ENCODE data around the gene CCSER1.

CCSER1 gene

GRCh38 chr4:90570615-90571014 lies 443.4 kb downstream of the CCSER1 start:
- no peak for DNase-seq (ENCODE audit: low spot score)

- DNase-seq (ENCODE audit: low spot score): no peak
These were observed 445.8 kb downstream of the CCSER1 start for GRCh38 chr4:90572996-90573395.

GRCh38 chr4:90575371-90575770 lies 448.2 kb downstream of the CCSER1 start:
- DNase-seq (ENCODE audit: low spot score): no peak

- DNase-seq (ENCODE audit: low spot score): no peak
These were observed 453.1 kb downstream of the CCSER1 start for GRCh38 chr4:90580326-90580725.

GRCh38 chr4:90582087-90582486 lies 454.9 kb downstream of the CCSER1 start:
- no peak for DNase-seq (ENCODE audit: low spot score)

GRCh38 chr4:90584051-90584450 lies 456.9 kb downstream of the CCSER1 start:
- DNase-seq (ENCODE audit: low spot score): no peak

- no peak for DNase-seq (ENCODE audit: low spot score)
These were observed 458.8 kb downstream of the CCSER1 start for GRCh38 chr4:90585961-90586360.

GRCh38 chr4:90586799-90587198 lies 459.6 kb downstream of the CCSER1 start:
- no peak for DNase-seq (ENCODE audit: low spot score)

GRCh38 chr4:90597927-90598326 lies 470.7 kb downstream of the CCSER1 start:
- no peak for DNase-seq (ENCODE audit: low spot score)

GRCh38 chr4:90598741-90599140 lies 471.5 kb downstream of the CCSER1 start:
- no peak for DNase-seq (ENCODE audit: low spot score)

GRCh38 chr4:90602726-90603125 lies 475.5 kb downstream of the CCSER1 start:
- no peak for DNase-seq (ENCODE audit: low spot score)

- DNase-seq (ENCODE audit: low spot score): no peak
These were observed 476.3 kb downstream of the CCSER1 start for GRCh38 chr4:90603540-90603939.

- no peak for DNase-seq (ENCODE audit: low spot score)
These were observed 479.6 kb downstream of the CCSER1 start for GRCh38 chr4:90606781-90607180.

GRCh38 chr4:90614371-90614770 lies 487.2 kb downstream of the CCSER1 start:
- no peak for DNase-seq (ENCODE audit: low spot score)

GRCh38 chr4:90621080-90621479 lies 493.9 kb downstream of the CCSER1 start:
- no peak for DNase-seq (ENCODE audit: low spot score)

- DNase-seq (ENCODE audit: low spot score): no peak
These were observed 497.6 kb downstream of the CCSER1 start for GRCh38 chr4:90624781-90625180.

GRCh38 chr4:90641861-90642599 lies 514.8 kb downstream of the CCSER1 start:
- no peak for DNase-seq (ENCODE audit: low spot score)

- no peak for DNase-seq (ENCODE audit: low spot score)
These were observed 516.0 kb downstream of the CCSER1 start for GRCh38 chr4:90643156-90643555.

- peak; percentile 26 for DNase-seq (ENCODE audit: low spot score)
These were observed 521.1 kb downstream of the CCSER1 start for GRCh38 chr4:90648311-90648710.

GRCh38 chr4:90648791-90649190 lies 521.6 kb downstream of the CCSER1 start:
- peak; percentile 44 for DNase-seq (ENCODE audit: low spot score)

- DNase-seq (ENCODE audit: low spot score): no peak
These were observed 533.5 kb downstream of the CCSER1 start for GRCh38 chr4:90660672-90661071.

GRCh38 chr4:90670183-90670582 lies 543.0 kb downstream of the CCSER1 start:
- no peak for DNase-seq (ENCODE audit: low spot score)

GRCh38 chr4:90689739-90690138 lies 562.5 kb downstream of the CCSER1 start:
- no peak for DNase-seq (ENCODE audit: low spot score)

- no peak for DNase-seq (ENCODE audit: low spot score)
These were observed 568.2 kb downstream of the CCSER1 start for GRCh38 chr4:90695411-90695810.
